ENCODE measurements around the gene FAM50B. TPM values are rescaled to one million over a fixed set of nuclear protein-coding genes. Genes with fewer than 3 reads are reported as not detected.

The FAM50B gene
- total and polyA plus RNA-seq, 10 of the 15 experiments (the other 5 are each of a cell fraction or from before 2014, with no cell fraction given): 0.58 to 10.2 (median 5.9) TPM

DNA sequence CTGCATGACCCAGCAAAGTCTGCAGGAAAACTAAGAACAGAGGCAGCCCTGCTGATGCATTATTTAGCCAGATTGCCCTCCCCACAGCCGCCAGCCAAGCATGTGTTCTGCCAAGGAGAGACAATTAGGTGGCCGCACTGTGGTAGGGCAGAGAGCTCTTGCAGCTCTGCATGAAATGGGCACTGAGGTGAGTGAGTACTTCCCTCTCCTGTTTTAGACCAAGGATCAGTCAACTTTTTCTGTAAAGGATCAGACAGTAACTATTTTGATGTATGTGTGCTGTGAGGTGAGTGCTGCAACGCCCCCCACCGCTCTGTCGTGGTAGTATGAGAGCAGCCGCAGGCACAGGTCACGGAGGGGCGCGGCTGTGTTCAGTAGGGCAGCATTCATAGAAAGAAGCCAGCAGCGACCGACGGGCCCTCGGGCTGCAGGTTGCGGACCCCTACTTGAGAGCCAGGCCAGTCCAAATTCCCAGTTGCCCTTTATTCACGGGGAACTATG is 23.8 kb upstream of the FAM50B start:
- no peak for ATAC-seq
- Histone ChIP-seq H3K79me2 (ENCODE audit: control insufficient read depth, insufficient read depth, low read length) (no peaks in the 10 kb centered on the region), H3K9me3 (replicated peaks; ENCODE audit: control insufficient read depth, insufficient read depth, low read length) (no peaks in the 10 kb centered on the region), H3K4me2 (ENCODE audit: control insufficient read depth, insufficient read depth) (no peak overlapping the region), H3K4me1 (ENCODE audit: control insufficient read depth, insufficient read depth, low read length) (no peaks in the 10 kb centered on the region), H3K9ac (ENCODE audit: control insufficient read depth, insufficient read depth, low read length) (no peak overlapping the region), H3K36me3 (ENCODE audit: control insufficient read depth in 2 of 2, insufficient read depth in 2 of 2, low read length in 1 of 2) (no peaks in the 10 kb centered on the region), H3K4me3 (no peak overlapping the region), H2AFZ (ENCODE audit: control insufficient read depth, low read depth, low read length) (no peak overlapping the region), H3K27me3 (replicated peaks in 1 of 2; ENCODE audit: control insufficient read depth in 2 of 2, insufficient read depth in 2 of 2, low read length in 1 of 2) (no peaks in the 10 kb centered on the region), H3K27ac (ENCODE audit: control insufficient read depth, insufficient read depth) (no peak overlapping the region), H4K20me1 (ENCODE audit: control insufficient read depth, insufficient read depth) (no peaks in the 10 kb centered on the region)
- SMC1A ChIA-PET (ENCODE audit: uncharacterized antibody, unreplicated experiment): no interaction called here
- no TSS peak for BruUV-seq (replicated peaks)
- RAD21 ChIA-PET (ENCODE audit: unreplicated experiment): interaction anchor here (0.6 kb wide), 1 partner anchor 56 kb away, joined by 3 read pairs; no protein-coding TSS in a partner anchor
- DNase-seq (ENCODE audit: low read depth, low spot score): no peak
- in situ Hi-C loops (cut with MboI): no loop called here
- no peak for FAIRE-seq
- CTCF ChIA-PET: no interaction called here
- WGBS (ENCODE audit: insufficient coverage, insufficient replicate concordance, low lambda C conversion rate, missing lambda C conversion rate): 85% methylated on average over 15 of the region's 15 CpGs
- POLR2A ChIA-PET: no interaction called here
- intact Hi-C loops (cut with micrococcal nuclease; ENCODE audit: unreplicated experiment): no loop called here
- TF ChIP-seq KLF5 (IDR thresholded peaks at IDR 0.05; ENCODE audit: partially characterized antibody): no peak
- no peak for TF ChIP-seq TCF3 (IDR thresholded peaks at IDR 0.05; ENCODE audit: borderline replicate concordance, insufficient read depth, low read depth, low read length)
- TF ChIP-seq MXI1 (IDR thresholded peaks at IDR 0.05; ENCODE audit: low read depth, low read length): no peak
- TF ChIP-seq, protein P1, sequence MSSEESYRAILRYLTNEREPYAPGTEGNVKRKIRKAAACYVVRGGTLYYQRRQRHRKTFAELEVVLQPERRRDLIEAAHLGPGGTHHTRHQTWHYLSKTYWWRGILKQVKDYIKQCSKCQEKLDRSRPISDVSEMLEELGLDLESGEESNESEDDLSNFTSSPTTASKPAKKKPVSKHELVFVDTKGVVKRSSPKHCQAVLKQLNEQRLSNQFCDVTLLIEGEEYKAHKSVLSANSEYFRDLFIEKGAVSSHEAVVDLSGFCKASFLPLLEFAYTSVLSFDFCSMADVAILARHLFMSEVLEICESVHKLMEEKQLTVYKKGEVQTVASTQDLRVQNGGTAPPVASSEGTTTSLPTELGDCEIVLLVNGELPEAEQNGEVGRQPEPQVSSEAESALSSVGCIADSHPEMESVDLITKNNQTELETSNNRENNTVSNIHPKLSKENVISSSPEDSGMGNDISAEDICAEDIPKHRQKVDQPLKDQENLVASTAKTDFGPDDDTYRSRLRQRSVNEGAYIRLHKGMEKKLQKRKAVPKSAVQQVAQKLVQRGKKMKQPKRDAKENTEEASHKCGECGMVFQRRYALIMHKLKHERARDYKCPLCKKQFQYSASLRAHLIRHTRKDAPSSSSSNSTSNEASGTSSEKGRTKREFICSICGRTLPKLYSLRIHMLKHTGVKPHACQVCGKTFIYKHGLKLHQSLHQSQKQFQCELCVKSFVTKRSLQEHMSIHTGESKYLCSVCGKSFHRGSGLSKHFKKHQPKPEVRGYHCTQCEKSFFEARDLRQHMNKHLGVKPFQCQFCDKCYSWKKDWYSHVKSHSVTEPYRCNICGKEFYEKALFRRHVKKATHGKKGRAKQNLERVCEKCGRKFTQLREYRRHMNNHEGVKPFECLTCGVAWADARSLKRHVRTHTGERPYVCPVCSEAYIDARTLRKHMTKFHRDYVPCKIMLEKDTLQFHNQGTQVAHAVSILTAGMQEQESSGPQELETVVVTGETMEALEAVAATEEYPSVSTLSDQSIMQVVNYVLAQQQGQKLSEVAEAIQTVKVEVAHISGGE (CRISPR knock-in tag; IDR thresholded peaks at IDR 0.05): no peak
- no peak for TF ChIP-seq PAX8 (IDR thresholded peaks at IDR 0.05)
- TF ChIP-seq STAT3 (IDR thresholded peaks at IDR 0.05; ENCODE audit: low read depth, low read length): no peak
- TF ChIP-seq ZNF622 (IDR thresholded peaks at IDR 0.05): no peak
- no peak for TF ChIP-seq YY1 (IDR thresholded peaks at IDR 0.05; ENCODE audit: low read depth, low read length)
- no peak for TF ChIP-seq ZZZ3 (IDR thresholded peaks at IDR 0.05; ENCODE audit: control insufficient read depth, insufficient read length, low read depth)
- no peak for TF ChIP-seq EP300 (IDR thresholded peaks at IDR 0.05; ENCODE audit: borderline replicate concordance in 1 of 2, control insufficient read depth in 1 of 2, low read depth in 2 of 2, low read length in 2 of 2)
- TF ChIP-seq, protein P2, sequence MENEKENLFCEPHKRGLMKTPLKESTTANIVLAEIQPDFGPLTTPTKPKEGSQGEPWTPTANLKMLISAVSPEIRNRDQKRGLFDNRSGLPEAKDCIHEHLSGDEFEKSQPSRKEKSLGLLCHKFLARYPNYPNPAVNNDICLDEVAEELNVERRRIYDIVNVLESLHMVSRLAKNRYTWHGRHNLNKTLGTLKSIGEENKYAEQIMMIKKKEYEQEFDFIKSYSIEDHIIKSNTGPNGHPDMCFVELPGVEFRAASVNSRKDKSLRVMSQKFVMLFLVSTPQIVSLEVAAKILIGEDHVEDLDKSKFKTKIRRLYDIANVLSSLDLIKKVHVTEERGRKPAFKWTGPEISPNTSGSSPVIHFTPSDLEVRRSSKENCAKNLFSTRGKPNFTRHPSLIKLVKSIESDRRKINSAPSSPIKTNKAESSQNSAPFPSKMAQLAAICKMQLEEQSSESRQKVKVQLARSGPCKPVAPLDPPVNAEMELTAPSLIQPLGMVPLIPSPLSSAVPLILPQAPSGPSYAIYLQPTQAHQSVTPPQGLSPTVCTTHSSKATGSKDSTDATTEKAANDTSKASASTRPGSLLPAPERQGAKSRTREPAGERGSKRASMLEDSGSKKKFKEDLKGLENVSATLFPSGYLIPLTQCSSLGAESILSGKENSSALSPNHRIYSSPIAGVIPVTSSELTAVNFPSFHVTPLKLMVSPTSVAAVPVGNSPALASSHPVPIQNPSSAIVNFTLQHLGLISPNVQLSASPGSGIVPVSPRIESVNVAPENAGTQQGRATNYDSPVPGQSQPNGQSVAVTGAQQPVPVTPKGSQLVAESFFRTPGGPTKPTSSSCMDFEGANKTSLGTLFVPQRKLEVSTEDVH (IDR thresholded peaks at IDR 0.05; ENCODE audit: low read depth, partially characterized antibody): no peak
- TF ChIP-seq, protein P3, sequence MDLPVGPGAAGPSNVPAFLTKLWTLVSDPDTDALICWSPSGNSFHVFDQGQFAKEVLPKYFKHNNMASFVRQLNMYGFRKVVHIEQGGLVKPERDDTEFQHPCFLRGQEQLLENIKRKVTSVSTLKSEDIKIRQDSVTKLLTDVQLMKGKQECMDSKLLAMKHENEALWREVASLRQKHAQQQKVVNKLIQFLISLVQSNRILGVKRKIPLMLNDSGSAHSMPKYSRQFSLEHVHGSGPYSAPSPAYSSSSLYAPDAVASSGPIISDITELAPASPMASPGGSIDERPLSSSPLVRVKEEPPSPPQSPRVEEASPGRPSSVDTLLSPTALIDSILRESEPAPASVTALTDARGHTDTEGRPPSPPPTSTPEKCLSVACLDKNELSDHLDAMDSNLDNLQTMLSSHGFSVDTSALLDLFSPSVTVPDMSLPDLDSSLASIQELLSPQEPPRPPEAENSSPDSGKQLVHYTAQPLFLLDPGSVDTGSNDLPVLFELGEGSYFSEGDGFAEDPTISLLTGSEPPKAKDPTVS (IDR thresholded peaks at IDR 0.05; ENCODE audit: low read depth, low read length): no peak
- TF ChIP-seq POLR2A (IDR thresholded peaks at IDR 0.05; ENCODE audit: low read depth, low read length): no peak
- TF ChIP-seq POLR2AphosphoS5 (IDR thresholded peaks at IDR 0.05; ENCODE audit: low read length): no peak
- TF ChIP-seq RELA (IDR thresholded peaks at IDR 0.05; ENCODE audit: borderline replicate concordance, partially characterized antibody): no peak
- TF ChIP-seq, protein P4, sequence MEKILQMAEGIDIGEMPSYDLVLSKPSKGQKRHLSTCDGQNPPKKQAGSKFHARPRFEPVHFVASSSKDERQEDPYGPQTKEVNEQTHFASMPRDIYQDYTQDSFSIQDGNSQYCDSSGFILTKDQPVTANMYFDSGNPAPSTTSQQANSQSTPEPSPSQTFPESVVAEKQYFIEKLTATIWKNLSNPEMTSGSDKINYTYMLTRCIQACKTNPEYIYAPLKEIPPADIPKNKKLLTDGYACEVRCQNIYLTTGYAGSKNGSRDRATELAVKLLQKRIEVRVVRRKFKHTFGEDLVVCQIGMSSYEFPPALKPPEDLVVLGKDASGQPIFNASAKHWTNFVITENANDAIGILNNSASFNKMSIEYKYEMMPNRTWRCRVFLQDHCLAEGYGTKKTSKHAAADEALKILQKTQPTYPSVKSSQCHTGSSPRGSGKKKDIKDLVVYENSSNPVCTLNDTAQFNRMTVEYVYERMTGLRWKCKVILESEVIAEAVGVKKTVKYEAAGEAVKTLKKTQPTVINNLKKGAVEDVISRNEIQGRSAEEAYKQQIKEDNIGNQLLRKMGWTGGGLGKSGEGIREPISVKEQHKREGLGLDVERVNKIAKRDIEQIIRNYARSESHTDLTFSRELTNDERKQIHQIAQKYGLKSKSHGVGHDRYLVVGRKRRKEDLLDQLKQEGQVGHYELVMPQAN (conservative IDR thresholded peaks at IDR 0.05): no peak

Data from GM12878 (cell line).